ENCODE measurements around the gene HEXIM2. TPM values are rescaled to one million over a fixed set of nuclear protein-coding genes. Genes with fewer than 3 reads are reported as not detected.
A peak's percentile ranks its signal among the peaks of the same experiment; 100 is the strongest.

The HEXIM2 gene
- total RNA-seq, 1 experiment from 2014 or later: 4.5 TPM

DNA sequence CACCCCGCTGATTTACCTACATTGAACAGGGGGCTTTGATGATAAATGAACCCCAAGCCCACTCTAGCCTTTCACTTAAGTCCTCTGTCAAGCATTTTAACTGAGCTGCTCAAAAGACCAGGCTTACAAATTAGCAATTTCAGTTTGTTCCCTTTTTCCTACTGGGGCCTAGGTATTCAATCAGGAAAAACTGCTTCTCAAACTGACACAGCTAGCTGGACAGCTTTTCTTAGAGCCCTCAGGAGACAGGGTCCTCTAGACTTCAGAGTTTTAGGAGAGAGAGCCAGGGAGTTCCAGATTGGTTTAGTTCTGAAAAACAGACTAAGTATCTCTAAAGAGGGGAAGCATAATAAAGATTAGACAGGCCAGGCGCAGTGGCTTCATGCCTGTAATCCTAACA, 6.2 kb upstream of the HEXIM2 start:
- POLR2A ChIA-PET: no interaction called here
- no peak for TF ChIP-seq CTCF (IDR thresholded peaks at IDR 0.05)
- no peak for TF ChIP-seq REST (IDR thresholded peaks at IDR 0.05; ENCODE audit: insufficient read depth in 1 of 2, low read depth in 2 of 2, low read length in 1 of 2)
- TF ChIP-seq TCF7L2 (IDR thresholded peaks at IDR 0.05; ENCODE audit: low read depth, low read length): no peak
- TF ChIP-seq SIN3A (IDR thresholded peaks at IDR 0.05; ENCODE audit: borderline replicate concordance, insufficient read depth, low read depth, low read length): no peak
- no peak for TF ChIP-seq POLR2AphosphoS5 (IDR thresholded peaks at IDR 0.05; ENCODE audit: low read depth, low read length)
- DNase-seq (ENCODE audit: low read depth, low spot score) (no peak), ATAC-seq (no peak)
- H3K27me3 ChIP-seq (ENCODE audit: control insufficient read depth, insufficient read depth, low read length): no peaks in the 10 kb centered on the region
- CTCF ChIA-PET: interaction anchor here (0.9 kb wide), 1 partner anchor 42 kb away, joined by 4 read pairs; no protein-coding TSS in a partner anchor
- H3K4me3 ChIP-seq (ENCODE audit: low read depth in 2 of 2, low read length in 2 of 2): no peak overlapping the region
- intact Hi-C loops (cut with micrococcal nuclease; ENCODE audit: unreplicated experiment) (no loop called here), in situ Hi-C loops (cut with HindIII; ENCODE audit: low pct_unique_long_range_greater_than_20kb, low sequenced_read_pairs) (no loop called here)
- H3K4me1 ChIP-seq (ENCODE audit: control insufficient read depth, insufficient read depth, low read length): peaks cover 20% of the 10 kb centered on the region
- H3K27ac ChIP-seq (ENCODE audit: low read length): peak overlapping the region; percentile 67; the same call in 1 of the 2 replicates
- H3K36me3 ChIP-seq (ENCODE audit: control insufficient read depth, insufficient read depth, low read length): peaks cover 4% of the 10 kb centered on the region
- no peaks in the 10 kb centered on the region for H3K9me3 ChIP-seq (ENCODE audit: control insufficient read depth, insufficient read depth, low read depth, low read length)
- BruUV-seq (replicated peaks): no TSS peak

GRCh38 chr17:45156242-45156641, 5.4 kb upstream of the HEXIM2 start:
- Histone ChIP-seq H3K36me3 (ENCODE audit: control insufficient read depth, insufficient read depth, low read length) (peaks cover 8% of the 10 kb centered on the region; the same call in 1 of the 2 replicates), H3K9me3 (ENCODE audit: control insufficient read depth, insufficient read depth, low read depth, low read length) (no peaks in the 10 kb centered on the region), H3K27ac (ENCODE audit: low read length) (no peak overlapping the region), H3K4me1 (ENCODE audit: control insufficient read depth, insufficient read depth, low read length) (peaks cover 20% of the 10 kb centered on the region), H3K27me3 (ENCODE audit: control insufficient read depth, insufficient read depth, low read length) (no peaks in the 10 kb centered on the region), H3K4me3 (ENCODE audit: low read depth in 2 of 2, low read length in 2 of 2) (no peak overlapping the region)
- no TSS peak for BruUV-seq (replicated peaks)
- DNase-seq (ENCODE audit: low read depth, low spot score): no peak
- in situ Hi-C loops (cut with HindIII; ENCODE audit: low pct_unique_long_range_greater_than_20kb, low sequenced_read_pairs): no loop called here
- ChIA-PET CTCF (no interaction called here), POLR2A (no interaction called here)
- no peak for ATAC-seq
- TF ChIP-seq CTCF (IDR thresholded peaks at IDR 0.05) (no peak), TCF7L2 (IDR thresholded peaks at IDR 0.05; ENCODE audit: low read depth, low read length) (no peak), POLR2AphosphoS5 (IDR thresholded peaks at IDR 0.05; ENCODE audit: low read depth, low read length) (no peak), REST (IDR thresholded peaks at IDR 0.05; ENCODE audit: insufficient read depth in 1 of 2, low read depth in 2 of 2, low read length in 1 of 2) (no peak), SIN3A (IDR thresholded peaks at IDR 0.05; ENCODE audit: borderline replicate concordance, insufficient read depth, low read depth, low read length) (no peak)
- intact Hi-C loops (cut with micrococcal nuclease; ENCODE audit: unreplicated experiment): no loop called here
